ENCODE measurements around the gene EDRF1.

The EDRF1 gene

GRCh38 chr10:125795637-125796190, 76.2 kb downstream of the EDRF1 start:
- DNase-seq = no peak

DNA sequence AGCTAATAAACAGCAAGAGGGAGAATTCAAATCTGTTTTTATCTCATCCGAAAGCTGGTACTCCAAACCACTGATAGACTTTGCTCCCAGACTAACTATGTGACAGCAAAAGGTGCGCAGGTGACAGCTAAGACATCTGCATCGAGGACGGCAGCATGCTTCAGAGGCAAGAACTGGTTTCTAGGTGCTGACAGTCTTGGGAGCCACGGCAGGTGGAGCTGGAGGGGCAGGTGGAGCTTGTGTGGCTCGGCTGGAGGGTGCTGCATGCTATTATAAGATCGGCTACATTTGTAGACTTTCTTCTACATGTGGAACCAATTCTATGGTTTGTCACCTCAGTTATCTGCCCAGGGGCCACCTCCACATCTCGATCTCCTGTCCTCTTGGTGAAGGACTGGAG, 77.9 kb downstream of the EDRF1 start:
- no peak for DNase-seq

DNA sequence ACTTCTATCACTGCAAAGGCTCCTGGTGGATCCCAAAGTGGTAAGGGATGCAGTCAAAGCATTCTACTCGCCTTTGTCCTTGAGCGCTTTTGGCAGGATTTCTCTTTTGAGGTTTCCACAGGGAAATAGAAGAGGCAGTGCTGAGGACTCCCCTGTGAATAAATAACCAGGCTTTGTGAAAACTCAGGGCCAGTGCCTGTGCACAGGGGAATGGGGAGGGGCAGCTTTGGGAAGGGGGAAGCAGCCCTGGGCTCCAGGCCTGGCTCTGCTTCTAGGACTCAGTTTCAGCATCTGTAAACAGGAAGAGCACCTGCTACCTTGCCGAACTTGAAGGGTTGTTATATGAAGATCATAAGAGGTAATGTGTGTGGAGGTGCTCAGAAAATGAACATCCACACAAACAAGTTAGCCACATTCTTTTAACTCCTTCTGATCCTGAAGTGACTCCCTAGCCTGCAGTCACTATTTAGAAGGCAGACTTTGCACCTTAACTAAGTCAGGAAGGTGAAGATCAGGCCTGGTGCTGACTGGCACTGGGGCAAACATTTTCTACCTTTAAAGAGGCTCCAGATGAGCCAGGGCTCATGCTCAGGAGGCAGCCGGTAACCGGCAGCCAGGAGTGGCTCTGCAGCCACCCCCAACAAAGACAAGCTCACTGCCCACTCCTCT, 78.6 kb downstream of the EDRF1 start:
- DNase-seq = no peak

GRCh38 chr10:125799451-125800182, 80.1 kb downstream of the EDRF1 start:
- no peak for DNase-seq

DNA sequence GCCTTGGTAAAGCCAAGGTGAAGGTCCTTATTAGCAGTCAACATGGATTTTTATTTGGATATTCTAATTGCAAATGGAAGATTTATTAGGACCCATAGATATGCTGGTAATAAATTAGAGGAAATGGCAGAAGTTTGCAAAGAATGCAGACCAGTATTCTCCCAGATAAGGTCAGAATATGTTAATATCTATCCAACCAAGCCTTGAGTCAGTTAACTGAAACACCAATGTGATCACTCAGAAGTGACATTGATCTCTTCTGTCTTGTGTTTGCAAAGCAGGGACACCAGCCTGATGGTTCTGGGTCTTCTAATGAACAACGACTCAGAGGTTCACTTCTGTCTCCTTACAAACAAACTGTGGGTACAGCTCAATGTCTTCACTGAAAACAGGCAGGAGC, 82.1 kb downstream of the EDRF1 start:
- DNase-seq = no peak

DNA sequence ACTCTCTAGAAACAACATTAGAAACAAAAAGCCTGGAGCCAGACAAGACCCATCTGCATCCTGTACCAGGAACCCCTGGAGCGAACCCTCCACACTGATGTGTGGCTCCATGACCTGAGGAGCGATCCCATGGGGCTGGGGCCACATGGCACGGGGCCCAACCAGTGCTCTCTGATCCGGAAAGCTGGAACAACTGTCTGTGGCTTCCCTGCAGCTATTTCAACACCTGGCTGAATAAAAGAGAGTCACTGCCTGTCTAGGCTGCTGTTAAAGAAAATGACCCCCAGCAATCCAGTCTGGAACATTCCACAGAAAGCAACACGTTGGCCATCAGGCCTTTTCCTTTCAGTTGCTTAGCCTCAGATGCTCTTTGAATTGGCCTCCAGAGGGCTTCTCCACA, 82.6 kb downstream of the EDRF1 start:
- no peak for DNase-seq

DNA sequence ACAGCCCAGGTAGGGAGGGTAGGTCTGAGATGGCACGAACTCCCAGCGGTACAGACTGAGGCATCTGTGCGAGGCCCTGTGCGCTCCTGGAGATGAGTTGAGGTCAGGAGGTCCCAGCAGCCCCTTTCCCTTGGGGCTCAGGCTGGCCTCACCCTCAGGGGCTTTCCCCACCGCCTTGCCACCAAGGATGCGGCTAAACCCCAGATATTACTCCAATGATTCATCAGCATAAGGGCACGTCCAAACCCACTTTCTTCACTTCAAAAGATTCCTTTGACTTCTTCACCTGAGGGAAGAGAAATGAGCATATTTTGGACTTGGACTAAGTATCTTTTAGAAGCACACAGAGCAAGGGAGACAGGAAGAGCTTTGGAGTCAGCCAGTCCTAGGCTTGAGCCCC, 83.2 kb downstream of the EDRF1 start:
- DNase-seq = no peak

- no peak for DNase-seq
Observed at GRCh38 chr10:125808047-125808446, 88.5 kb downstream of the EDRF1 start.

GRCh38 chr10:125811251-125811650, 91.7 kb downstream of the EDRF1 start:
- no peak for DNase-seq

DNA sequence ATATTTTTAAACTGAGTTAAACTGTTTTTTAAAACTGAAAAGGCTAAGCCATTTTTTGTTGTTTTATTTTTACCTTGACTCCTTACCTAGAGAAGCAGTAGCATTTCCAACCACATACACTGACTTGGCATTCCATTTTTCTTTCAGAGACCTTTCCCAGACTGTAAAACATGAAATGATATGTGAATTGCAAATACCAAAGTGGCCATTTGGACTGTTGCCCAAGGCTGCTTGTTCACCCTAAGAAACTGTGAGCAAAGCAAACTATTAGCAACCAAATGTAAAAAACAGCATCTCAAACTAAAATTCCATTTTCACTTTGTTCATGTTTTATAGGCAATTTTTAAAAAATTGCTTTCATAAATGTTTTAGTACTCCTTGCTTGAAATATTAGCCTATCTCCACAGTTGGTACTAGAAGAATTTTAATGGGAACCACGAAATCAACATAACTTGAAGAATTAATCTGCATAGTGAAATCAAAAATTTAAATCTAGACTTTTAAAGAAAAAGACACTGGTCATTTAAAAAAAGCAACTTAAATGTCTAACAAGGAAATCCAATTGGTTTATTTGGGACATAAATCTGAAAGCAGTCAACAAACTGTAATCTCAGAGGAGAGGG, 92.7 kb downstream of the EDRF1 start:
- no peak for DNase-seq
